GM12878 (cell line): Measurements from ENCODE around the gene RPS6KA4. TPM values are rescaled to one million over a fixed set of nuclear protein-coding genes. Genes with fewer than 3 reads are reported as not detected.

Source experiments
- ATAC-seq: fragments of 200-7000 bp; cut with Tn5 transposase; 3 replicates; pipeline ENCODE4 v1.9.1; 2020; ENCODE audit warnings: mild to moderate bottlenecking, moderate library complexity
- BruUV-seq: library from RNA; stranded (reverse); fragments of 400-500 nt; replicated peaks from 2 replicates; lab custom pipeline; 2021; lab: Mats Ljungman, UMichigan
- CTCF ChIA-PET: fragments of 300-600 bp; sonication (Branson Sonifier 250); formaldehyde crosslinking; extraction: SDS; loops from one replicate; lab custom pipeline; 2021; ENCODE audit warnings: inconsistent platforms; lab: Yijun Ruan, JAX
- POLR2A ChIA-PET: fragments of 350-600 bp; formaldehyde crosslinking; extraction: SDS; loops from one replicate; lab custom pipeline; 2021; ENCODE audit warnings: inconsistent platforms; lab: Charles Lee
- RAD21 ChIA-PET: fragments of 300-600 bp; sonication (Branson Sonifier 250); formaldehyde crosslinking; loops from one replicate; lab custom pipeline; 2023; ENCODE audit warnings: antibody characterized with exemption; ENCODE audit not compliant: unreplicated experiment; lab: Charles Lee
- SMC1A ChIA-PET: fragments of 300-600 bp; sonication (Branson Sonifier 250); formaldehyde crosslinking; loops from one replicate; lab custom pipeline; 2023; ENCODE audit not compliant: unreplicated experiment, uncharacterized antibody; lab: Charles Lee
- DNase-seq: peaks from one replicate; pipeline ENCODE4 v3.0.0-alpha.2; 2011; ENCODE audit warnings: low read depth, low spot score
- FAIRE-seq: peaks from 3 replicates; lab custom pipeline; 2011; peaks lifted over from hg19 to GRCh38; lab: Jason Lieb, UNC
- H2AFZ ChIP-seq: 2 replicates; pipeline ENCODE4 v1.6.0; 2011; ENCODE audit warnings: low read depth, low read length, control low read depth; ENCODE audit not compliant: control insufficient read depth
- H3K27ac ChIP-seq: 2 replicates; pipeline ENCODE4 v1.5.1; 2011; ENCODE audit warnings: control low read depth; ENCODE audit not compliant: control insufficient read depth, insufficient read depth
- H3K27me3 ChIP-seq, 2 experiments: replicated peaks in 1 of 2; 2 replicates each; pipeline versions ENCODE4 v1.6.0 to v1.6.1; 2011; ENCODE audit warnings: low read length in 1 of 2; ENCODE audit not compliant: control insufficient read depth in 2 of 2, insufficient read depth in 2 of 2
- H3K36me3 ChIP-seq, 2 experiments: 2 replicates each; pipeline ENCODE4 v1.5.1; 2011; ENCODE audit warnings: low read length in 1 of 2; ENCODE audit not compliant: control insufficient read depth in 2 of 2, insufficient read depth in 2 of 2
- H3K4me1 ChIP-seq: 2 replicates; pipeline ENCODE4 v1.6.1; 2011; ENCODE audit warnings: mild to moderate bottlenecking, low read length, moderate library complexity, mixed read lengths; ENCODE audit not compliant: control insufficient read depth, insufficient read depth
- H3K4me2 ChIP-seq: 2 replicates; pipeline ENCODE4 v1.6.0; 2011; ENCODE audit warnings: control low read depth; ENCODE audit not compliant: control insufficient read depth, insufficient read depth
- H3K4me3 ChIP-seq: fragments of 200-600 bp; sonication (generic); 2 replicates; pipeline ENCODE4 v1.5.1; 2016
- H3K79me2 ChIP-seq: 2 replicates; pipeline ENCODE4 v1.6.0; 2011; ENCODE audit warnings: low read length; ENCODE audit not compliant: control insufficient read depth, insufficient read depth
- H3K9ac ChIP-seq: 2 replicates; pipeline ENCODE4 v1.8.0; 2011; ENCODE audit warnings: low read length, control low read depth, mixed read lengths; ENCODE audit not compliant: control insufficient read depth, insufficient read depth
- H3K9me3 ChIP-seq: replicated peaks from 3 replicates; pipeline ENCODE4 v1.5.1; 2011; ENCODE audit warnings: mild to moderate bottlenecking, low read length; ENCODE audit not compliant: control insufficient read depth, insufficient read depth
- H4K20me1 ChIP-seq: 2 replicates; pipeline ENCODE4 v1.6.0; 2011; ENCODE audit not compliant: control insufficient read depth, insufficient read depth
- BHLHE40 ChIP-seq, 2 experiments: fragments of 450-650 bp in 1 of 2; IDR thresholded peaks; 2 replicates each; pipeline ENCODE4 v1.6.1; 2011 to 2017; ENCODE audit warnings: low read depth in 2 of 2, borderline replicate concordance in 1 of 2, improper control_type of control experiment in 1 of 2, low read length in 1 of 2, mild to moderate bottlenecking in 1 of 2
- CREM ChIP-seq: IDR thresholded peaks from 2 replicates; pipeline ENCODE4 v1.6.1; 2014; ENCODE audit warnings: antibody characterized with exemption, low read depth
- POLR2A ChIP-seq: IDR thresholded peaks from 2 replicates; pipeline ENCODE4 v1.6.1; 2011; ENCODE audit warnings: low read depth, mild to moderate bottlenecking, low read length
- RELB ChIP-seq: fragments of 450-650 bp; IDR thresholded peaks from 2 replicates; pipeline ENCODE4 v1.6.1; 2017; ENCODE audit warnings: low read depth, mild to moderate bottlenecking, moderate library complexity
- TBL1XR1 ChIP-seq: IDR thresholded peaks from 2 replicates; pipeline ENCODE4 v1.6.1; 2012; ENCODE audit warnings: low read depth, low read length, improper control_type of control experiment
- ZBED1 ChIP-seq: IDR thresholded peaks from 2 replicates; pipeline ENCODE4 v1.6.1; 2016; ENCODE audit warnings: borderline replicate concordance
- WGBS: methylation state at CpG from one replicate; pipeline ENCODE4 v1.1.6; 2016; ENCODE audit warnings: low lambda C conversion rate; ENCODE audit not compliant: insufficient replicate concordance, insufficient coverage; ENCODE audit errors: missing lambda C conversion rate; 5-methylcytosine and 5-hydroxymethylcytosine counted together
- in situ Hi-C: fragments of 300-500 bp; cut with MboI; formaldehyde crosslinking; loops from 9 replicates; pipeline ENCODE4 v1.14.3; 2018; ENCODE audit warnings: mixed read lengths
- intact Hi-C: fragments of 100-400 bp; cut with micrococcal nuclease; formaldehyde crosslinking; loops from one replicate; pipeline ENCODE4 v1.14.2; 2022; ENCODE audit not compliant: unreplicated experiment
- polyA plus RNA-seq, 11 experiments: library from polyadenylated mRNA; depleted of rRNA in 4 of 11; unstranded in 6 of 11; stranded (reverse) in 5 of 11; fragments of >200 nt; fragmentation: Nextera tagmentation in 4 of 11; fragmentation: Illumina TruSeq in 1 of 11; extraction: Ambion mirVana in 4 of 11; extraction: Trizol in 1 of 11; gene quantifications; 1 replicate in 1 of 11; 2 replicates in 10 of 11; pipeline versions ENCODE4 v1.2.1 to v1.2.3, GENCODE V29; 2011 to 2016; ENCODE audit warnings: inconsistent platforms in 2 of 11, missing spikeins in 2 of 11, low read depth in 1 of 11
- total RNA-seq, 4 experiments: library from RNA; depleted of rRNA in 3 of 4; stranded (reverse); fragments of >200 nt in 3 of 4; fragmentation: Illumina TruSeq in 1 of 4; extraction: Trizol in 1 of 4; gene quantifications; 2 replicates each; pipeline versions ENCODE4 v1.2.1 to v1.2.3, GENCODE V29; 2013 to 2021
- TF ChIP-seq, protein P1 (sequence below): fragments of 150-350 bp; IDR thresholded peaks from 2 replicates; pipeline ENCODE4 v1.6.1; 2016; ENCODE audit warnings: low read depth, low read length

Gene RPS6KA4
- total and polyA plus RNA-seq, 10 of the 15 experiments (the other 5 are each of a cell fraction or from before 2014, with no cell fraction given) = 0.34 to 32.6 (median 11.3) TPM

DNA sequence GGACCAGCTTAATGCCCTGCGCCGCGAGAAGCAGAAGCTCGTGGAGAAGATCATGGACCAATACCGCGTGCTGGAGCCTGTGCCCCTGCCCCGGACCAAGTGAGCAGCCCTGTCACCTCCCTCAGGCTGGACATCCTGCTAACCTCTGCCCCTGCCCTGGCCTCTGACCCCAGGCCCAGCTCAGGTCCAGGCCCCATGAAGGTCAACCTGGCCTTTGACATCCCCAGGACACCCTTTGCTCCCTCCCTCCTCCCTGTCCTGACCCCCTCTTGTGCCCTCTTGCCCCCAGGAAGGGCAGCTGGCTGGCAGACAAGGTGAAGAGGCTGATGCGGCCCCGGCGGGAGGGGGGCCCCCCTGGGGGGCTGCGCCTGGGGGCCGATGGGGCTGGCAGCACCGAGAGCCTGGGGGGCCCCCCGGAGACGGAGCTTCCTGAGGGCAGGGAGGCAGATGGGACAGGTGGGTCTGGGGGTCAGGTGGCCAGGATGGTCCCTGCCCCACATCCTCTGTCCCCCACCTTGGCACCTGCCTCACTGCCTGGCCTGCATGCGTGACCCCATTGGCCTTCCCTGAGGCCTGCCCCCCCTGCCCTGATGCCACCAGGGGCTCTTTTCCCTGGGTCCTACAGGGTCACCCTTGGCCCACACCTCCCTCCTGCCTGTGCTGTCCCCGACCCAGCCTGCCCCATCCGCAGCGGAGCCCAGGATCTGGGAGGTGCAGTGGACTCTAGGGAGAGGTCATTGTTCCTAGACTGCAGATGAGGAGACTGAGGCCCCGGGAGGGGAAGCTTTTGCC is 5.1 kb upstream of the RPS6KA4 start:
- ATAC-seq (no peak), FAIRE-seq (no peak), DNase-seq (no peak)
- no peaks in the 10 kb centered on the region for H3K27me3 ChIP-seq
- ChIA-PET CTCF (interaction anchor here (0.6 to 7.3 kb wide), 14 partner anchors 11 to 1577 kb away, joined by 3 to 143 read pairs (median 7); partner anchors contain the start of genes CATSPERZ, CCDC88B, ESRRA and FERMT3), POLR2A (interaction anchor here (1.2 to 2.6 kb wide), 6 partner anchors 9 to 49 kb away, joined by 3 to 23 read pairs (median 6); partner anchors contain the start of genes ESRRA, PRDX5 and TRMT112), SMC1A (interaction anchor here (0.9 to 2.2 kb wide), 6 partner anchors 11 to 85 kb away, joined by 3 to 37 read pairs (median 7); partner anchors contain the start of genes PRDX5 and TRMT112), RAD21 (interaction anchor here (0.5 to 9.7 kb wide), 6 partner anchors 13 to 1359 kb away, joined by 3 to 176 read pairs (median 21); partner anchors contain the start of genes CCDC88B, PRDX5 and TRMT112)
- H3K4me2 ChIP-seq = no peak overlapping the region
- TF ChIP-seq BHLHE40 (IDR thresholded peaks at IDR 0.05; ENCODE audit: borderline replicate concordance in 1 of 2, low read depth in 2 of 2, low read length in 1 of 2) (no peak), CREM (no peak), TBL1XR1 (no peak), POLR2A (peak; percentile 43; the same call in 1 of the 2 replicates), RELB (no peak), ZBED1 (no peak)
- TF ChIP-seq, protein P1, sequence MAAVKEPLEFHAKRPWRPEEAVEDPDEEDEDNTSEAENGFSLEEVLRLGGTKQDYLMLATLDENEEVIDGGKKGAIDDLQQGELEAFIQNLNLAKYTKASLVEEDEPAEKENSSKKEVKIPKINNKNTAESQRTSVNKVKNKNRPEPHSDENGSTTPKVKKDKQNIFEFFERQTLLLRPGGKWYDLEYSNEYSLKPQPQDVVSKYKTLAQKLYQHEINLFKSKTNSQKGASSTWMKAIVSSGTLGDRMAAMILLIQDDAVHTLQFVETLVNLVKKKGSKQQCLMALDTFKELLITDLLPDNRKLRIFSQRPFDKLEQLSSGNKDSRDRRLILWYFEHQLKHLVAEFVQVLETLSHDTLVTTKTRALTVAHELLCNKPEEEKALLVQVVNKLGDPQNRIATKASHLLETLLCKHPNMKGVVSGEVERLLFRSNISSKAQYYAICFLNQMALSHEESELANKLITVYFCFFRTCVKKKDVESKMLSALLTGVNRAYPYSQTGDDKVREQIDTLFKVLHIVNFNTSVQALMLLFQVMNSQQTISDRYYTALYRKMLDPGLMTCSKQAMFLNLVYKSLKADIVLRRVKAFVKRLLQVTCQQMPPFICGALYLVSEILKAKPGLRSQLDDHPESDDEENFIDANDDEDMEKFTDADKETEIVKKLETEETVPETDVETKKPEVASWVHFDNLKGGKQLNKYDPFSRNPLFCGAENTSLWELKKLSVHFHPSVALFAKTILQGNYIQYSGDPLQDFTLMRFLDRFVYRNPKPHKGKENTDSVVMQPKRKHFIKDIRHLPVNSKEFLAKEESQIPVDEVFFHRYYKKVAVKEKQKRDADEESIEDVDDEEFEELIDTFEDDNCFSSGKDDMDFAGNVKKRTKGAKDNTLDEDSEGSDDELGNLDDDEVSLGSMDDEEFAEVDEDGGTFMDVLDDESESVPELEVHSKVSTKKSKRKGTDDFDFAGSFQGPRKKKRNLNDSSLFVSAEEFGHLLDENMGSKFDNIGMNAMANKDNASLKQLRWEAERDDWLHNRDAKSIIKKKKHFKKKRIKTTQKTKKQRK = no peak
- H3K4me3 ChIP-seq = no peak overlapping the region
- no peaks in the 10 kb centered on the region for H4K20me1 ChIP-seq
- no peaks in the 10 kb centered on the region; the same call in 1 of the 2 replicates for H3K79me2 ChIP-seq
- BruUV-seq = no TSS peak
- no peak overlapping the region for H3K9ac ChIP-seq
- H3K36me3 ChIP-seq = peaks cover 0 to 6% of the 10 kb centered on the region in 2 experiments; a peak in 2 of 4 replicates
- no peaks in the 10 kb centered on the region for H3K9me3 ChIP-seq
- no peak overlapping the region for H2AFZ ChIP-seq
- no peak overlapping the region for H3K27ac ChIP-seq
- in situ Hi-C loops (no loop called here), intact Hi-C loops (no loop called here)
- peaks cover 7% of the 10 kb centered on the region; the same call in 1 of the 2 replicates for H3K4me1 ChIP-seq
- 87% methylated on average over 15 of the region's 20 CpGs for WGBS
